PC-9 (cell line): Measurements from ENCODE around the gene IGIP. TPM values are rescaled to one million over a fixed set of nuclear protein-coding genes. Genes with fewer than 3 reads are reported as not detected.

Experiments
- BruUV-seq: library from RNA; stranded (reverse); fragments of 400-500 nt; replicated peaks from 2 replicates; lab custom pipeline; 2021; lab: Mats Ljungman, UMichigan
- CTCF ChIA-PET: fragments of 300-600 bp; sonication (Branson Sonifier 250); formaldehyde crosslinking; loops from one replicate; lab custom pipeline; 2022; ENCODE audit warnings: antibody characterized with exemption; lab: Charles Lee
- POLR2A ChIA-PET: fragments of 300-600 bp; sonication (Branson Sonifier 250); formaldehyde crosslinking; loops from one replicate; lab custom pipeline; 2022; ENCODE audit warnings: antibody characterized with exemption; ENCODE audit not compliant: unreplicated experiment; lab: Charles Lee
- DNase-seq, 2 experiments: peaks; one replicate each; pipeline versions ENCODE4 v3.0.0 to v3.0.0-alpha.2; 2015 to 2022; ENCODE audit warnings: mixed read lengths in 1 of 2
- H2AFZ ChIP-seq: fragments of 200-600 bp; sonication (generic); 2 replicates; pipeline ENCODE4 v1.8.1; 2017; ENCODE audit warnings: antibody characterized with exemption
- H3F3A ChIP-seq: fragments of 200-600 bp; sonication (generic); 2 replicates; pipeline ENCODE4 v1.8.1; 2017; ENCODE audit warnings: antibody characterized with exemption, mild to moderate bottlenecking, low read depth; ENCODE audit not compliant: insufficient read depth
- H3K27ac ChIP-seq: fragments of 200-600 bp; sonication (generic); 2 replicates; pipeline ENCODE4 v1.6.1; 2016; ENCODE audit warnings: mixed run types
- H3K27me3 ChIP-seq: fragments of 200-600 bp; sonication (generic); 2 replicates; pipeline ENCODE4 v1.6.1; 2016; ENCODE audit warnings: low read depth, mixed run types; ENCODE audit not compliant: insufficient read depth
- H3K36me3 ChIP-seq: fragments of 200-600 bp; sonication (generic); 2 replicates; pipeline ENCODE4 v1.6.1; 2016; ENCODE audit warnings: low read depth, mixed run types
- H3K4me1 ChIP-seq: fragments of 200-600 bp; sonication (generic); replicated peaks from 2 replicates; pipeline ENCODE4 v1.6.1; 2016; ENCODE audit warnings: mixed run types; ENCODE audit not compliant: insufficient read depth
- H3K4me2 ChIP-seq: fragments of 200-600 bp; sonication (generic); 2 replicates; pipeline ENCODE4 v1.6.1; 2017; ENCODE audit warnings: mixed run types
- H3K4me3 ChIP-seq: fragments of 200-600 bp; sonication (generic); 2 replicates; pipeline ENCODE4 v1.6.1; 2016; ENCODE audit warnings: mixed run types
- H3K79me2 ChIP-seq: fragments of 200-600 bp; sonication (generic); 2 replicates; pipeline ENCODE4 v1.6.1; 2017; ENCODE audit warnings: low read depth, mixed run types
- H3K9me2 ChIP-seq: fragments of 200-600 bp; sonication (generic); 2 replicates; pipeline ENCODE4 v1.8.1; 2017; ENCODE audit warnings: mild to moderate bottlenecking; ENCODE audit not compliant: insufficient read depth
- H3K9me3 ChIP-seq: fragments of 200-600 bp; sonication (generic); 2 replicates; pipeline ENCODE4 v1.8.1; 2016; ENCODE audit warnings: low read depth; ENCODE audit not compliant: insufficient read depth
- H4K20me1 ChIP-seq: fragments of 200-600 bp; sonication (generic); 2 replicates; pipeline ENCODE4 v1.8.1; 2017; ENCODE audit not compliant: insufficient read depth
- EZH2 ChIP-seq: fragments of 200-600 bp; sonication (generic); IDR thresholded peaks from 2 replicates; pipeline ENCODE4 v1.8.0; 2017; ENCODE audit warnings: antibody characterized with exemption, low read depth
- intact Hi-C: fragments of 100-400 bp; cut with micrococcal nuclease; formaldehyde crosslinking; loops from one replicate; pipeline ENCODE4 v1.10.0; 2022; ENCODE audit not compliant: unreplicated experiment
- total RNA-seq: library from RNA; stranded (reverse); gene quantifications from 2 replicates; pipeline ENCODE4 v1.2.3, GENCODE V29; 2021
- TF ChIP-seq, protein P1 (sequence below): fragments of 200-600 bp; sonication (generic); conservative IDR thresholded peaks from 2 replicates; pipeline ENCODE4 v1.6.1; 2017; ENCODE audit warnings: mixed run types, antibody characterized with exemption, mild to moderate bottlenecking, moderate library complexity

The IGIP gene
- total RNA-seq, 1 experiment from 2014 or later = 6.2 TPM

DNA sequence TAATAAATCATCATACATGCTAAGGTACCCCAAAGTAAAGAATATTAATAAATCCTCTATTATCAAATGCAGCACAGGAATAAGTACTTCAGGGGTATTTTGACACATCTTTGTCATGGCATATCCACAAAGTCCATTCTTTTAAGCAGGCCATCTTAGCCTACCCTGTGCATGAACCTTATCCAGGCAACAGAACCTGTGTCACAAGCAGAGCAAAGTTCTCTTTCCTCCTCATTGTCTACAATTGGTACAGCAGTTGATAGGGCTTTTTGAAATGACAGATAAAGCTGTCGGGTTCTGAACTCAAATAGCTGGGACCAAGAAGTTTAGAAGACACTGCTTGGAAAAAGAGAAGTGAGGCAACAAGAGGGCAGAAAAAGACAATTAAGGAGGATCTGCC lies 42.6 kb upstream of the IGIP start:
- no peaks in the 10 kb centered on the region for H3K4me1 ChIP-seq
- no peak for DNase-seq
- intact Hi-C loops = loop anchor here (10.0 kb wide), 1 partner anchor 142 kb away; no protein-coding TSS in a partner anchor
- H3K79me2 ChIP-seq = no peaks in the 10 kb centered on the region
- H4K20me1 ChIP-seq = no peaks in the 10 kb centered on the region
- POLR2A ChIA-PET = no interaction called here
- no peak overlapping the region for H2AFZ ChIP-seq
- H3K27me3 ChIP-seq = peaks cover 22% of the 10 kb centered on the region
- CTCF ChIA-PET = no interaction called here
- H3K36me3 ChIP-seq = no peaks in the 10 kb centered on the region
- no peaks in the 10 kb centered on the region for H3K9me2 ChIP-seq
- H3K4me2 ChIP-seq = no peak overlapping the region
- H3F3A ChIP-seq = 0 out of 2 replicates have a peak, but pooled peaks cover 4% of the 10 kb centered on the region
- H3K4me3 ChIP-seq = no peak overlapping the region
- no peak overlapping the region for H3K27ac ChIP-seq
- no peaks in the 10 kb centered on the region for H3K9me3 ChIP-seq
- TF ChIP-seq, protein P1, sequence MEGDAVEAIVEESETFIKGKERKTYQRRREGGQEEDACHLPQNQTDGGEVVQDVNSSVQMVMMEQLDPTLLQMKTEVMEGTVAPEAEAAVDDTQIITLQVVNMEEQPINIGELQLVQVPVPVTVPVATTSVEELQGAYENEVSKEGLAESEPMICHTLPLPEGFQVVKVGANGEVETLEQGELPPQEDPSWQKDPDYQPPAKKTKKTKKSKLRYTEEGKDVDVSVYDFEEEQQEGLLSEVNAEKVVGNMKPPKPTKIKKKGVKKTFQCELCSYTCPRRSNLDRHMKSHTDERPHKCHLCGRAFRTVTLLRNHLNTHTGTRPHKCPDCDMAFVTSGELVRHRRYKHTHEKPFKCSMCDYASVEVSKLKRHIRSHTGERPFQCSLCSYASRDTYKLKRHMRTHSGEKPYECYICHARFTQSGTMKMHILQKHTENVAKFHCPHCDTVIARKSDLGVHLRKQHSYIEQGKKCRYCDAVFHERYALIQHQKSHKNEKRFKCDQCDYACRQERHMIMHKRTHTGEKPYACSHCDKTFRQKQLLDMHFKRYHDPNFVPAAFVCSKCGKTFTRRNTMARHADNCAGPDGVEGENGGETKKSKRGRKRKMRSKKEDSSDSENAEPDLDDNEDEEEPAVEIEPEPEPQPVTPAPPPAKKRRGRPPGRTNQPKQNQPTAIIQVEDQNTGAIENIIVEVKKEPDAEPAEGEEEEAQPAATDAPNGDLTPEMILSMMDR = no peak
- TF ChIP-seq EZH2 = no peak
- BruUV-seq = no TSS peak

DNA sequence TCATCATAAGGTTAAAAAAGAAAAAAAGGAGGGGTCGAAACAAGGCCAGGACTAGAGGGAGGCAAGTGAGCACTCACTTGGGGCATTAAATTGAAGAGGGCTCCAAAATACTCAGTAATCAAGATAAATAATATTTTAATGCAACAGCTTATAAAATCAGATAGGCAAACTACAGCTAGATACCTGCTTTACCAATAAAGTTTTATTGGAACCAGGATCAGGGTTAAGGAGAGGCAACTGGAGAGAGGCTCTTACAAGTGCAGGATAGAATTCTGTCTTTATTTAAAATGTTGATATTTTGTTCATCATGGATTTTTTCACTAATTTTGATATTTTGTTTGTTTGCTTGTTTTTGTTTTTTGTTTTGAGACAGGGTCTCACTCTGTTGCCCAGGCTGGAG lies 42.1 kb upstream of the IGIP start:
- Histone ChIP-seq H3F3A (0 out of 2 replicates have a peak, but pooled peaks cover 4% of the 10 kb centered on the region), H3K36me3 (no peaks in the 10 kb centered on the region), H3K27ac (no peak overlapping the region), H3K4me3 (no peak overlapping the region), H3K4me1 (no peaks in the 10 kb centered on the region), H2AFZ (no peak overlapping the region), H3K9me2 (no peaks in the 10 kb centered on the region), H3K27me3 (peaks cover 22% of the 10 kb centered on the region), H3K9me3 (no peaks in the 10 kb centered on the region), H3K79me2 (no peaks in the 10 kb centered on the region), H3K4me2 (no peak overlapping the region), H4K20me1 (no peaks in the 10 kb centered on the region)
- BruUV-seq = no TSS peak
- TF ChIP-seq EZH2 = no peak
- TF ChIP-seq, protein P1 = no peak
- POLR2A ChIA-PET = no interaction called here
- CTCF ChIA-PET = no interaction called here
- no peak for DNase-seq
- intact Hi-C loops = loop anchor here (10.0 kb wide), 1 partner anchor 141 kb away; no protein-coding TSS in a partner anchor

- no TSS peak for BruUV-seq
- H3F3A ChIP-seq = 0 out of 2 replicates have a peak, but pooled peaks cover 4% of the 10 kb centered on the region
- H2AFZ ChIP-seq = no peak overlapping the region
- no peak for TF ChIP-seq EZH2
- TF ChIP-seq, protein P1 = no peak
- H3K4me1 ChIP-seq = no peaks in the 10 kb centered on the region
- intact Hi-C loops = loop anchor here (10.0 kb wide), 1 partner anchor 140 kb away; no protein-coding TSS in a partner anchor
- no peak overlapping the region for H3K4me3 ChIP-seq
- H3K36me3 ChIP-seq = no peaks in the 10 kb centered on the region
- ChIA-PET CTCF (no interaction called here), POLR2A (no interaction called here)
- no peak overlapping the region for H3K4me2 ChIP-seq
- no peaks in the 10 kb centered on the region for H3K9me2 ChIP-seq
- no peaks in the 10 kb centered on the region for H4K20me1 ChIP-seq
- H3K27ac ChIP-seq = no peak overlapping the region
- no peaks in the 10 kb centered on the region for H3K79me2 ChIP-seq
- H3K27me3 ChIP-seq = peaks cover 22% of the 10 kb centered on the region
- no peak for DNase-seq
- no peaks in the 10 kb centered on the region for H3K9me3 ChIP-seq
Measured at GRCh38 chr5:140084541-140084940, 41.2 kb upstream of the IGIP start.
